Ascending aorta (tissue), 2 donors: ENCODE data around the gene ARHGAP10. TPM values are rescaled to one million over a fixed set of nuclear protein-coding genes. Genes with fewer than 3 reads are reported as not detected.

Experiments
- DNase-seq, 2 donors: peaks; one replicate each; pipeline ENCODE4 v3.0.0-alpha.2; 2019; ENCODE audit warnings: low spot score in 2 of 2
- H3K27ac ChIP-seq, 2 donors: fragments of 200-600 bp; sonication (generic); one replicate each; pipeline ENCODE4 v1.5.1; 2016 to 2017; ENCODE audit warnings: mild to moderate bottlenecking in 1 of 2
- H3K27me3 ChIP-seq: fragments of 200-600 bp; sonication (generic); one replicate; pipeline ENCODE4 v1.5.1; 2017
- H3K36me3 ChIP-seq, 2 donors: fragments of 200-600 bp; sonication (generic); one replicate each; pipeline ENCODE4 v1.5.1; 2016
- H3K4me1 ChIP-seq, 2 donors: fragments of 200-600 bp; sonication (generic); one replicate each; pipeline ENCODE4 v1.5.1; 2016 to 2017; ENCODE audit warnings: mild to moderate bottlenecking in 1 of 2
- H3K4me3 ChIP-seq, 2 donors: fragments of 200-600 bp; sonication (generic); one replicate each; pipeline ENCODE4 v1.5.1; 2016 to 2017; ENCODE audit warnings: mild to moderate bottlenecking in 1 of 2
- H3K9me3 ChIP-seq, 2 donors: fragments of 200-600 bp; sonication (generic); one replicate each; pipeline ENCODE4 v1.5.1; 2016
- CTCF ChIP-seq, 3 experiments: fragments of 200-600 bp in 2 of 3; fragments of 450-650 bp in 1 of 3; sonication (generic) in 2 of 3; IDR thresholded peaks; one replicate each; pipeline ENCODE4 v1.5.1; 2016 to 2019; ENCODE audit warnings: antibody characterized with exemption in 3 of 3, mild to moderate bottlenecking in 1 of 3, moderate library complexity in 1 of 3
- intact Hi-C: fragments of 100-400 bp; cut with DNase I; formaldehyde crosslinking; loops from one replicate; pipeline ENCODE4 v1.15.1; 2023
- total RNA-seq: library from RNA; depleted of rRNA; stranded (reverse); fragments of >200 nt; gene quantifications from one replicate; pipeline ENCODE4 v1.1.0, GENCODE V29; 2016

The ARHGAP10 gene
- total RNA-seq, 1 donor from 2014 or later: 77.3 TPM

GRCh38 chr4:148060264-148061140 is 328.6 kb downstream of the ARHGAP10 start:
- no peak overlapping the region for H3K4me3 ChIP-seq
- TF ChIP-seq CTCF (IDR thresholded peaks at IDR 0.05): no peak
- H3K9me3 ChIP-seq: no peaks in the 10 kb centered on the region
- no peak for DNase-seq
- H3K27me3 ChIP-seq: no peaks in the 10 kb centered on the region
- intact Hi-C loops: no loop called here
- H3K36me3 ChIP-seq: peaks cover 27 to 29% of the 10 kb centered on the region in 2 donors
- H3K27ac ChIP-seq: no peak overlapping the region
- peaks cover 0 to 8% of the 10 kb centered on the region in 2 donors for H3K4me1 ChIP-seq

- TF ChIP-seq CTCF (IDR thresholded peaks at IDR 0.05): no peak
- Histone ChIP-seq H3K4me3 (no peak overlapping the region), H3K9me3 (no peaks in the 10 kb centered on the region), H3K27ac (no peak overlapping the region), H3K27me3 (no peaks in the 10 kb centered on the region), H3K4me1 (peaks cover 0 to 8% of the 10 kb centered on the region in 2 donors), H3K36me3 (peaks cover 30 to 31% of the 10 kb centered on the region in 2 donors)
- no peak for DNase-seq
- intact Hi-C loops: no loop called here
These were observed 329.2 kb downstream of the ARHGAP10 start for GRCh38 chr4:148061141-148061481.

GRCh38 chr4:148061795-148062194 is 329.9 kb downstream of the ARHGAP10 start:
- Histone ChIP-seq H3K4me1 (peaks cover 0 to 8% of the 10 kb centered on the region in 2 donors), H3K36me3 (peaks cover 34 to 38% of the 10 kb centered on the region in 2 donors), H3K27me3 (no peaks in the 10 kb centered on the region), H3K9me3 (no peaks in the 10 kb centered on the region), H3K27ac (no peak overlapping the region), H3K4me3 (no peak overlapping the region)
- no peak for DNase-seq
- intact Hi-C loops: no loop called here
- TF ChIP-seq CTCF (IDR thresholded peaks at IDR 0.05): no peak

- intact Hi-C loops: no loop called here
- Histone ChIP-seq H3K36me3 (peaks cover 34 to 43% of the 10 kb centered on the region in 2 donors), H3K27me3 (no peaks in the 10 kb centered on the region), H3K4me1 (peaks cover 0 to 8% of the 10 kb centered on the region in 2 donors), H3K9me3 (no peaks in the 10 kb centered on the region), H3K4me3 (no peak overlapping the region), H3K27ac (no peak overlapping the region)
- no peak for TF ChIP-seq CTCF (IDR thresholded peaks at IDR 0.05)
- DNase-seq: no peak
These were observed 330.5 kb downstream of the ARHGAP10 start for GRCh38 chr4:148062301-148062950.

- Histone ChIP-seq H3K36me3 (peaks cover 34 to 57% of the 10 kb centered on the region in 2 donors), H3K9me3 (no peaks in the 10 kb centered on the region), H3K27me3 (no peaks in the 10 kb centered on the region), H3K27ac (no peak overlapping the region), H3K4me3 (no peak overlapping the region), H3K4me1 (peaks cover 0 to 6% of the 10 kb centered on the region in 2 donors)
- intact Hi-C loops: no loop called here
- DNase-seq: no peak
- TF ChIP-seq CTCF (IDR thresholded peaks at IDR 0.05): no peak
These were observed 332.6 kb downstream of the ARHGAP10 start for GRCh38 chr4:148064451-148064850.
